Head of caudate nucleus (tissue), 42 donors: ENCODE data around the gene PTPRR.

Experiments
- DNase-seq, 42 donors: peaks; one replicate each; pipeline versions ENCODE4 v3.0.0 to v3.0.0-alpha.2; 2020 to 2021; ENCODE audit warnings: mixed read lengths in 7 of 42
- intact Hi-C: fragments of 100-400 bp; cut with DNase I; formaldehyde crosslinking; loops from one replicate; pipeline ENCODE4 v1.15.0; 2022

The PTPRR gene

DNA sequence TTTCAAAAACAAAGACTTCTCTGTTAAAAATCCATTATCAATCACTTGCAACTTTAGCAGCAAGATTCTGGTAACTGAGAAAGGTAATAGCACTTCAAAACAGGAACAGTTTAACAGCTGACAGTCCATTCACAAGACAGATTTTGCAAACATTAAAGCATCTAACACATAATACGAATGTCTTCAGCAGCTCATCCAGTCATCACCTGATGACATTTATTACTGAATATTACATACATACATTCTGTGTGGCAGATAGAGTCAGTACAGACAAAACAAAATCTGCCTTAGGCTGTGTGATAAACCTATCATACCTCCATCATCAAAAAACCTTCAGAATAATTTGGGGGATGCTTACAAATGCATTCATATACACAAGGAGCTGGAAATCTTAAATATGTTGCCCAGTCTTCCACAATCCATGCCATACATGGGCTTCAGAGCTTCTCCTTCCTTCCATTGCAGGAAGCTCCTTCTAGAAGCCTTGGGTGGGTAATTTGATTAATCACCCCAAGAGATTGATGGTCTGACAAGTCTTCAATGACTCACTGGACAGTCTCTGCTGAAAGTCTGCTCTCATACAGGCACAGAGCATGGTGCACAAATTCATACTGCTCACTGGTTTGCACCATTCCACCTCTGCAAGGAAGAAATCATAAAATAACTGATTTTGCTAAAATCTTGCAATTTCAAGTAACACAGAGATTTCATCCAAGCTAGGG lies 281.7 kb downstream of the PTPRR start:
- DNase-seq = no peak
- intact Hi-C loops = no loop called here

DNA sequence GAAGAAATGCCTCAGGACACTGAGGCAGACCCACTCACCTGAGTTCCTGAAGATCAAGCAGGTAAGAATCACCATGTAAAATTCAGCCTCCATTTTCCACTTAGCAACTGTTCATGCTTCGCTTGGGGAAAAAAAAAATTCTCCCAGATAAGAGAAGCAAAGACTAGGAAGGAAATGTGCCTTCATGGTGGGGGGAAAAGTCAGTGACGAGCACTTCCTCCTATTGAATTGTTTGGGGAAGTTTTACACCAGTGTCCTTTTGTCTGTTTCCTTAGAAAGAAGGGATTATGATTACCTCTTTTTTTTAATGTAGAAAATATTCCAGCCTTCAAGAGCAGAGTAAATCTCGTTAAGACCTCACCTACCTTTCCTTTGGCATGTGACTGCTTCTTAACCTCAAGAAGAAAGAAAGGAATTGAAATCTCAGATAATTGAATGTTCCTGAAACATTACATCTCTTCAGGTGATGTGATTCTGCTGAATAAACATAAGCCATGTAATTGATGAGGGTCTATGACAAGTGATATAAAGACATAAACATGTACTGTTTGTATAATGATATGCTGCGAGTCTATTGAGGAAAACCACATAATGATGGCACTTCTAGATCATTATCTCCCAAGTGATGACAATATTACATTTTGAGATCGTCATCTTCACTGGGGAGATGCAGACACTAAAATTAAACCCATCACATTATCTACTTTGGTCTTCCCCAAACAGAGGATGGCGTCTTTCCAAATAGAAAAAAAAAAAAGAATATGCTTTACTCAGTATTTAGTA lies 283.0 kb downstream of the PTPRR start, which contains the start of gene PTPRB:
Gene PTPRB, minus strand, starts transcription at position 127 of the 783 bp plus-strand sequence. Its CDS starts 34 bp downstream, at position 93.
- intact Hi-C loops = no loop called here
- DNase-seq = no peak

DNA sequence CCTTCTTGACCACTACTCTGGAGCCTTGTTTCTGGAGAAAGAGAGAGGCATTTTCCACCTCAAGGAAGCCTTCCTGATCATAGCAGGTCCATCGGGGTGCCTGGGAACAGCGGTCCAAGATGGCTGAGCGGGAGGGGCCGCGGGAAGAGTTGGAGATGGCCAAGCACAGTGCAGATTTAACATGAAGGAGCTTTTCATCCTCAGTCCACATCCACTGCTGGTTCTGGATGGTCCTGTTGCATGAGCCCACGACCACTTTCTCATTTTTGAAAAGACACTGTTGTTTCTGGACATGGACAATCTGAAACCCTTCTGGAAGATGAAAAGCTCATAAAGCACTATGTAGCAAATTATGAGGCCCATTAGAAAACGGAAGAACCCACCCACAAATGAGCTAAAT lies 284.8 kb downstream of the PTPRR start:
- intact Hi-C loops = no loop called here

GRCh38 chr12:70628701-70629480 lies 291.6 kb downstream of the PTPRR start:
- no peak for DNase-seq
- intact Hi-C loops = no loop called here

More for the DNA sequence above, 284.8 kb downstream of the PTPRR start:
- DNase-seq = no peak

DNA sequence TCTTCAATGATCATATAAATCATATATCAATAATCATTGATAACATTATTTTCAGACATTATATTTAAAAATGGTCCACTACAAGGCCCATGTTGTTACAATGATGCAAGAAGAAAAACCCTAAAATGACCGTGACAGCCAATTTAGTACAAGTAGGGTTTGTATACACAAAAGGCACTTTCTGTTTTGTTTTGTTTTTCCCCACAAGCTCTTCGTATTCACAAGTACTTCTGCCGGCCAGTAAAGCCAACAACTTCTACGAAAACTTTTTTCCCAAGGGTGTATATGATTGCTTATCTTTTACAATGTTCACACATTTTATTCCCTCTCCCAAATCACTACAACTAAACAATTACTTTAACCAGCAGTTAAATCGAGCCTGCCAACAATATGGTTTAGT lies 292.9 kb downstream of the PTPRR start:
- DNase-seq = no peak
- intact Hi-C loops = no loop called here

DNA sequence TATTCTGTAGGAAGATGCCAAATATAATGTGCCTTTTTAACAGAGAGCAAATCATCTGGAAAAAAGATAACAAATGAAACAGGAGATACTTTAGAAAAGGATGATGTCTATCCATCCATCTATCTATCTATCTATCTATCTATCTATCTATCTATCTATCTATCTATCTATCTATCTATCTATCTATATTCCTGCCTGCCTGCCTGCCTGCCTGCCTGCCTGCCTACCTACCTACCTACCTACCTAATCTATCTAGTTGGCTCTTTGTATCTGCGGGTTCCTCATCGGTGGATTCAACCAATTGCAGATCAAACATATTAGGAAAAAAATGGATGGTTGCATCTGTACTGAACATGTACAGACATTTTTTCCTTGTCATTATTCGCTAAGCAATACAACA lies 294.4 kb downstream of the PTPRR start:
- DNase-seq = no peak
- intact Hi-C loops = no loop called here

DNA sequence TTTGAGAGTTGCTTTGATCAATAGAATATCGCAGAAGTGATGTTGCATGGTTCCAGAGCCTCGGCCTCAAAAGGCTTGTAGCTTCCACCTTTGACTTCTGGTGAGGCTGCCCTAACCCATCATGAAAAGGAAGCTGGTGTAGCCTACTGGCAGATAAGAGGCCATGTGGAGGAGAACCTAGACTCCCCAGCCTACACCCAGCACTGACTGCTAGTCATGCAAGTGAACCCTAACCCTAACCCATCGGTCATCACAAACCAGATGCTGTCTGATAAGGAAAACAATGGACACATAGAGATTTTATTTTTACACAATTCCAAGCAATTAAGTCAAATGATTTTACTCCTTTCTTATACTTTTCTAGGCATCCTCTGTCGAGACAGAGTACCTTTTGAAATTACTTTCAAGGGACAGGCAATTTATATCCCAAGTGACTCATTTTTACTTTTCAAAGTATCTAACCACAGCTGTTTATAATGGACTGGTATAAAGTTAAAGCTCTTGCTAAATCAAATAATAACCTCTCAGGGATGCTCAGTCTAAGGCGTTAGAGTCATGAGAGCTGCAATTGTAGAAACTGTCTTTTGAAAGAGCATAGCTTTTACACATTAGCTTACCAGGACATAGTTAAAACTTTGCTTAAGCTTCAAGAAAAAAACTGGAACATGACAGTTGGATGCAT lies 300.9 kb downstream of the PTPRR start:
- no peak for DNase-seq
- intact Hi-C loops = no loop called here

GRCh38 chr12:70618371-70618770 lies 302.2 kb downstream of the PTPRR start:
- no peak for DNase-seq
- intact Hi-C loops = no loop called here

GRCh38 chr12:70617450-70617849 lies 303.1 kb downstream of the PTPRR start:
- no peak for DNase-seq
- intact Hi-C loops = no loop called here

GRCh38 chr12:70615174-70615866 lies 305.2 kb downstream of the PTPRR start:
- intact Hi-C loops = no loop called here
- no peak for DNase-seq

- intact Hi-C loops = no loop called here
- DNase-seq = peak in 32 of 42 donors; percentile 3 to 64 (median 16)
These were observed 310.6 kb downstream of the PTPRR start for GRCh38 chr12:70609739-70610491.

DNA sequence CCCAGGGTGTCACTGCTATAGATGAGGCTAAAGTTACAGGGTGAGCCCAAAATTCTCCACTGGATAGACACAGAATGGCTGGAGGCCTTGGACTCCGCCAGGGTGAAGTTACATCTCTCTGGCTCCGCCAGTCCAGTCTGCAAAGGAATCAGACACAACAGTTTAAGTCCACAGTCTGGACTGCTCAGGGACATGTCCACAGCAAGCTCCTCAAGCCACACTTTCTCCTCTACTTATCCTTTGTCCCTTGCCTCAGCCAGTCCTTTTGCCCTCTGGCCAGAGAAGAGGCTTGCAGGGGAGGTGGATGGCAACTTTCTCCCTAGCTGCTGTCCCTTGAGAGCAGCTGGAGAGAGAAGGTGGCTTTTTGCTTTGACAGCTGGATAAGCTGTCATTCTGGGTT lies 311.3 kb downstream of the PTPRR start:
- intact Hi-C loops = no loop called here
- no peak for DNase-seq

DNA sequence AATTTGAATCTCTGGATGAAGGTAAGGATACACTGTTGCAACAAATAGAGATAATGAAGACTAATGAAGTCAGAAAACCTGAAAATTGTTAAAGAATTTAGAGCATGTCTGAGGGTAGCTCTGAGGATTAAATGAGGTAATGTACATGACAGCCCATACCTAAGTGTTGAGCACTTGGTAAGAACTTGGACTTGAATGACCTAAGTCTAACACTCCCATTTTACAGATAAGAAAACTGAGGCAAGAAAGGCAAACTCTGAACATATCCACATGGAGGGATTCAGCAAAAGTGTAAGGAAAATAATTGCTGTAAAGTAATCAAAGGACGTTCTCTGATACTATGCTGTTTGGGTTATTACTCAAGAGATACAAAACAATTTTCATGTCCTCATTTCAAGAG lies 312.4 kb downstream of the PTPRR start:
- intact Hi-C loops = no loop called here
- DNase-seq = no peak

DNA sequence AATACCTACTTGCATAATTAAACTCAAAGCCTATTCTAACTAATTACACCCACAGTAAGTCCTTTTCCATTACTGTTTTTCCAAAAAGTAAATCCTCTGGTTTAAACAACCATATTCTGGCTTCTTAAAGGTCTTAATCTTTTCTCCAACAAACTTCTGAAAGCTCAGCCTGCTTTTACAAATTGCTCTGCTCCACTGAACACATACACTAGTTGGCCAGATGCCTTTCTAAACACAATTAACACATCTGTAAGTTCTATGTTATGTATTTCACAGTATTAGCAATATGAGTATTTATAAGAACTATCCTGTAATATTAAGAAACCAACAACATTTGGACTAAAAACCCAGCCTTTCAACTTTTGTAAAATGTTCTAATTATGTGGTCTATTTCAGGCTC lies 313.4 kb downstream of the PTPRR start:
- DNase-seq = no peak
- intact Hi-C loops = no loop called here

DNA sequence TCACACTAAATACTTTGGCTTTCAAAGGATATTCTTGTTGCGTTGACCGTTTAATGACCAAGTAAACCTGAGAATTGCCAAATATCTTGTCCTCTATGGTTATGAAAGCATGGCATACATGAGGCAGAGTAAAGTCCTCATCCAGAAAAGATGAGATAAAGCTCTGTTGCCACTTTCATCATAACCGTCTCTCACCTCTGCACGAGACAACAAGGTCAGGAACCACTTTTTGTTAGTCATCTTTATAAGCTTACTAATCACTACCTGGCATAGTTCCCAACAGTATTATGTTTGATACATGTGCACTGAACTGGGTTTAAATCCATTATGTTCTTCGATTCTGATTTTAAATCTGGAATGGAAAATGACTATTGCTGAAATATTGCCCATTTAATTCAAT lies 314.6 kb downstream of the PTPRR start:
- intact Hi-C loops = no loop called here

DNA sequence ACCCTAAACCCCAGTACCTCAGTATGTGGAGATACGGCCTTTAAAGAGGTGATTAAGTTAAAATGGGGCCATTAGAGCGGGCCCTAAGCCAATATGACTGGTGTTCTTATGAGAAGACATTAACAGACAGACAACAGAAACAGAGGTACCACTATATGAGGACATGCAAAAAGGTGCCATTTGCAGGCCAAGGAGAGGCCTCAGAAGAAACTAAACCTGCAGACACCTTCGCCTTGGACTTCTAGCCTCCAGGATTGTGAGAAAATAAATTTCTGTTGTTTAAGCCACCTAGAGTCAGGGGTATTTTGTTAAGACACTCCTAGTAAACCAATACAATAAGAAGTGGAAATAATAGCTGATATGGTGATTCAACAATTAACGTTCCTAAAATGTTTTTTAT lies 315.9 kb downstream of the PTPRR start:
- intact Hi-C loops = no loop called here
- DNase-seq = no peak

More for the DNA sequence above, 314.6 kb downstream of the PTPRR start:
- no peak for DNase-seq

- no peak for DNase-seq
- intact Hi-C loops = no loop called here
These were observed 317.5 kb downstream of the PTPRR start for GRCh38 chr12:70603044-70603443.
